Pericardium fibroblast (primary cell): ENCODE data around the gene KCNK7. TPM values are rescaled to one million over a fixed set of nuclear protein-coding genes. Genes with fewer than 3 reads are reported as not detected.

Experiments
- total RNA-seq: library from RNA; depleted of rRNA; stranded (reverse); fragments of >200 nt; gene quantifications from 2 replicates; pipeline ENCODE4 v1.2.3, GENCODE V29; 2015

The KCNK7 gene
- 0.09 and 1.2 TPM in 2 replicates for total RNA-seq

GRCh38 chr11:65595543-65596281, at the start of gene KCNK7:
KCNK7 (minus strand) TSS chr11:65595800; CDS start chr11:65595772, 28 bp downstream.

GRCh38 chr11:65637794-65638419, 42.3 kb upstream of the KCNK7 start, which contains the start of gene SIPA1:
SIPA1 (plus strand) TSS chr11:65638101; CDS start chr11:65640922, 2,821 bp downstream.

GRCh38 chr11:65615229-65615949, 19.8 kb upstream of the KCNK7 start, which contains the start of gene PCNX3:
PCNX3 (plus strand) TSS chr11:65615776; CDS start chr11:65616312, 536 bp downstream.

GRCh38 chr11:65575568-65576231, 19.9 kb downstream of the KCNK7 start, which contains the start of gene EHBP1L1:
EHBP1L1 (plus strand) TSS chr11:65576053; CDS start chr11:65576303, 250 bp downstream.

GRCh38 chr11:65572356-65573051, 23.1 kb downstream of the KCNK7 start, which contains the start of gene FAM89B:
FAM89B (plus strand) TSS chr11:65572538; CDS start chr11:65572670, 132 bp downstream.

GRCh38 chr11:65569973-65570918, 25.4 kb downstream of the KCNK7 start, which contains the start of gene ZNRD2:
ZNRD2 (plus strand) TSS chr11:65570477; CDS start chr11:65570492, 15 bp downstream.

GRCh38 chr11:65558002-65558929, 37.3 kb downstream of the KCNK7 start, which contains the start of gene LTBP3:
LTBP3 (minus strand) TSS chr11:65558359; CDS start chr11:65557959, 400 bp downstream.

Other genes with a start within 250 kb of the KCNK7 start
- 0.12 TPM in 1 of 2 replicates, not detected in the other for gene TIGD3, start 241.0 kb downstream of the KCNK7 start, total RNA-seq
- 2.1 and 3.5 TPM in 2 replicates for gene SLC25A45, start 213.2 kb downstream of the KCNK7 start, total RNA-seq
- gene FRMD8, start 209.2 kb downstream of the KCNK7 start, total RNA-seq: 28.1 and 50.2 TPM in 2 replicates
- gene NEAT1, start 173.0 kb downstream of the KCNK7 start, total RNA-seq: 34.4 and 45.6 TPM in 2 replicates
- gene MALAT1, start 96.8 kb downstream of the KCNK7 start, total RNA-seq: 1,267 and 1,769 TPM in 2 replicates
- 69.6 and 125 TPM in 2 replicates for gene SCYL1, start 70.7 kb downstream of the KCNK7 start, total RNA-seq
- 165 and 206 TPM in 2 replicates for gene LTBP3, start 37.4 kb downstream of the KCNK7 start, total RNA-seq
- gene ZNRD2, start 25.3 kb downstream of the KCNK7 start, total RNA-seq: 37.1 and 50.3 TPM in 2 replicates
- 63.5 and 65.5 TPM in 2 replicates for gene FAM89B, start 23.3 kb downstream of the KCNK7 start, total RNA-seq
- gene EHBP1L1, start 19.7 kb downstream of the KCNK7 start, total RNA-seq: 37.3 and 97.9 TPM in 2 replicates
- 28.9 and 30.2 TPM in 2 replicates for gene MAP3K11, start 18.4 kb upstream of the KCNK7 start, total RNA-seq
- gene PCNX3, start 20.0 kb upstream of the KCNK7 start, total RNA-seq: 29.4 and 35.4 TPM in 2 replicates
- gene SIPA1, start 42.3 kb upstream of the KCNK7 start, total RNA-seq: 15.8 and 28.9 TPM in 2 replicates
- gene RELA, start 67.1 kb upstream of the KCNK7 start, total RNA-seq: 36.7 and 42.9 TPM in 2 replicates
- gene KAT5, start 116.5 kb upstream of the KCNK7 start, total RNA-seq: 24.8 and 29.6 TPM in 2 replicates
- 52.8 and 80.4 TPM in 2 replicates for gene RNASEH2C, start 125.0 kb upstream of the KCNK7 start, total RNA-seq
- 8.9 and 13.4 TPM in 2 replicates for gene AP5B1, start 185.2 kb upstream of the KCNK7 start, total RNA-seq
- not detected in 2 replicates for gene OVOL1, start 191.3 kb upstream of the KCNK7 start, total RNA-seq
- 1.1 and 2.4 TPM in 2 replicates for gene SNX32, start 238.2 kb upstream of the KCNK7 start, total RNA-seq